ENCODE results near the gene CLSTN1. TPM values are rescaled to one million over a fixed set of nuclear protein-coding genes. Genes with fewer than 3 reads are reported as not detected.
A peak's percentile ranks its signal among the peaks of the same experiment; 100 is the strongest.

The CLSTN1 gene
- total RNA-seq, 1 donor = 140 TPM

DNA sequence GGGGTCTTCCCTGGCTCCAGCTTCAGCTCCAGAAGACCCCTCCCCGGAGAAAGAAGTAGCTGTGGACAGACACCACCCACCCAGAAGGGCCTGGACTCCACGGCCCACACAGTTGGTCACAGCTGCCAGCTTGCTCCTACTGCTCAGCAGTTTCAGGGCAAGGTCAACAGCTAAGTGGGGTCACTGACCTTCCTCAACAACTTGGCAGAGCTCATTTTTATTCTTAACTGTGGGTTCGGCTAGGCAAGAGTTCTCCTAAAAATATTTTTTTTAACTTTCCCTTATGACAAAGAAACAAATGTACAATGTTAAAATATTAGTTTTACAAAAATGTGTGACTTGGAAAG, 44.5 kb upstream of the CLSTN1 start:
- H3K79me2 ChIP-seq (ENCODE audit: insufficient read depth, low read length) = no peaks in the 10 kb centered on the region
- no peaks in the 10 kb centered on the region for H3K27me3 ChIP-seq (ENCODE audit: insufficient read depth, low read length)
- H3K27ac ChIP-seq (ENCODE audit: low read depth, low read length) = no peak overlapping the region
- no peak overlapping the region for H2AFZ ChIP-seq (ENCODE audit: low read length)
- H3K4me1 ChIP-seq (ENCODE audit: insufficient read depth, low read length) = no peaks in the 10 kb centered on the region
- DNase-seq (ENCODE audit: insufficient read length, low spot score, missing footprints) = no peak
- TF ChIP-seq CTCF (IDR thresholded peaks at IDR 0.05; ENCODE audit: extremely low read depth, low read depth, low read length) = no peak
- no peaks in the 10 kb centered on the region for H4K20me1 ChIP-seq (ENCODE audit: insufficient read depth, low read length)
- H3K4me2 ChIP-seq (ENCODE audit: insufficient read depth, low read length) = no peak overlapping the region
- no peaks in the 10 kb centered on the region for H3K36me3 ChIP-seq (ENCODE audit: insufficient read depth, low read length)
- H3K9me3 ChIP-seq (ENCODE audit: low read depth, low read length) = no peaks in the 10 kb centered on the region
- no peak overlapping the region for H3K4me3 ChIP-seq (ENCODE audit: insufficient read depth, low read length)

DNA sequence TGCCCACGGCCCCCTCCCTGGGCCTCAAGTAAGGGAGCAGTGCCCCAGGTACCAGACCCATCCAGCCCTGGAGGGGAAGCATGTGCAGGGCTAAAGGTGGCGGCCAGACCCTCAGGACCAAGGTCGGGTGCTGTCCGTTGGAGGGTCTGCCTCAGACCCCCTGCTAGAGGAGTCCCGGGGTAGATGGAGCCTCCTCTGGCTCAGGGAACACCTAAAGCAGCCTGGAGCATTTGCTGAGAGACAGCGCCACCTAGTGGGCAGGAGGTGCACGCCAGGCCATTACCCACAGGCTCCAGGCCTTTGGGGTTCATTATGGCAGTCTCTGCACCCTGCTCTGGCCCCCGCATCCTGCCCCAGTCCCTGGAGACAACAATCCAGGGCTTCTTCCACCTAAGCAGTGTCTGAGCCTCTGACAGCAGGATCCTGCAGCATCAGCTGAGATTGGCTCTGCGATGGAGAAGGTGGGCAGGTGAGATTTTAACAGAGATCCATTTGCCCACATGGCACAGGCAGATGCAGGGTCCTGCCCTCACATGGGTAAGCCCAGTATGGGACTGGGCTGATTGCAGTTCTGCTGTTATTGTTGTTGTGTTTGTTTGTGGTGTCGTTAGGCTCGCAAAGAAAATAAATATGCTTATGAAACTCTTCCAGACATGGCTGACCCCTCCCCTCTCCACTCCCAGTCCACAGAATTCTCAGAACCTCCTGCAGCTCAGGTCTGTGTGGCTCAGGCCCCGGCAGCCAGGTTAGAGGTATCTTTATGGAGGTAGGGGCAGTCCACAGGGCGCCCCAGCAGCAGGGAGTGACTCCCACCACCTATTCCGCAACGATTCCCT, 43.9 kb upstream of the CLSTN1 start:
- no peaks in the 10 kb centered on the region for H4K20me1 ChIP-seq (ENCODE audit: insufficient read depth, low read length)
- no peak overlapping the region for H2AFZ ChIP-seq (ENCODE audit: low read length)
- peak; percentile 94 for DNase-seq (ENCODE audit: insufficient read length, low spot score, missing footprints)
- no peaks in the 10 kb centered on the region for H3K79me2 ChIP-seq (ENCODE audit: insufficient read depth, low read length)
- no peak overlapping the region for H3K27ac ChIP-seq (ENCODE audit: low read depth, low read length)
- H3K4me2 ChIP-seq (ENCODE audit: insufficient read depth, low read length) = no peak overlapping the region
- TF ChIP-seq CTCF (IDR thresholded peaks at IDR 0.05; ENCODE audit: extremely low read depth, low read depth, low read length) = peak; percentile 98
- H3K4me1 ChIP-seq (ENCODE audit: insufficient read depth, low read length) = no peaks in the 10 kb centered on the region
- H3K4me3 ChIP-seq (ENCODE audit: insufficient read depth, low read length) = no peak overlapping the region
- no peaks in the 10 kb centered on the region for H3K27me3 ChIP-seq (ENCODE audit: insufficient read depth, low read length)
- H3K9me3 ChIP-seq (ENCODE audit: low read depth, low read length) = no peaks in the 10 kb centered on the region
- no peaks in the 10 kb centered on the region for H3K36me3 ChIP-seq (ENCODE audit: insufficient read depth, low read length)

- Histone ChIP-seq H2AFZ (ENCODE audit: low read length) (no peak overlapping the region), H3K27me3 (ENCODE audit: insufficient read depth, low read length) (no peaks in the 10 kb centered on the region), H3K4me3 (ENCODE audit: insufficient read depth, low read length) (no peak overlapping the region), H3K4me2 (ENCODE audit: insufficient read depth, low read length) (no peak overlapping the region), H3K36me3 (ENCODE audit: insufficient read depth, low read length) (no peaks in the 10 kb centered on the region), H3K27ac (ENCODE audit: low read depth, low read length) (no peak overlapping the region), H3K4me1 (ENCODE audit: insufficient read depth, low read length) (no peaks in the 10 kb centered on the region), H4K20me1 (ENCODE audit: insufficient read depth, low read length) (no peaks in the 10 kb centered on the region), H3K9me3 (ENCODE audit: low read depth, low read length) (no peaks in the 10 kb centered on the region), H3K79me2 (ENCODE audit: insufficient read depth, low read length) (no peaks in the 10 kb centered on the region)
- TF ChIP-seq CTCF (IDR thresholded peaks at IDR 0.05; ENCODE audit: extremely low read depth, low read depth, low read length) = no peak
- no peak for DNase-seq (ENCODE audit: insufficient read length, low spot score, missing footprints)
These were observed 43.1 kb upstream of the CLSTN1 start for GRCh38 chr1:9866836-9867235.

GRCh38 chr1:9865724-9866123, 42.0 kb upstream of the CLSTN1 start:
- H2AFZ ChIP-seq (ENCODE audit: low read length) = no peak overlapping the region

More at GRCh38 chr1:9865724-9866123, 42.0 kb upstream of the CLSTN1 start:
- no peak overlapping the region for H3K27ac ChIP-seq (ENCODE audit: low read depth, low read length)
- H3K36me3 ChIP-seq (ENCODE audit: insufficient read depth, low read length) = no peaks in the 10 kb centered on the region
- no peaks in the 10 kb centered on the region for H3K9me3 ChIP-seq (ENCODE audit: low read depth, low read length)
- no peaks in the 10 kb centered on the region for H4K20me1 ChIP-seq (ENCODE audit: insufficient read depth, low read length)
- no peak overlapping the region for H3K4me2 ChIP-seq (ENCODE audit: insufficient read depth, low read length)
- DNase-seq (ENCODE audit: insufficient read length, low spot score, missing footprints) = no peak
- no peaks in the 10 kb centered on the region for H3K27me3 ChIP-seq (ENCODE audit: insufficient read depth, low read length)
- no peak overlapping the region for H3K4me3 ChIP-seq (ENCODE audit: insufficient read depth, low read length)
- no peaks in the 10 kb centered on the region for H3K4me1 ChIP-seq (ENCODE audit: insufficient read depth, low read length)
- no peaks in the 10 kb centered on the region for H3K79me2 ChIP-seq (ENCODE audit: insufficient read depth, low read length)
- no peak for TF ChIP-seq CTCF (IDR thresholded peaks at IDR 0.05; ENCODE audit: extremely low read depth, low read depth, low read length)
